B cell (primary cell): Measurements from ENCODE around the gene NOS1AP. TPM values are rescaled to one million over a fixed set of nuclear protein-coding genes. Genes with fewer than 3 reads are reported as not detected.

Source experiments
- ATAC-seq: fragments of 200-7000 bp; cut with Tn5 transposase; one replicate; pipeline ENCODE4 v1.10.0; 2021; ENCODE audit warnings: low read depth, mild to moderate bottlenecking, moderate number of reproducible peaks, moderate library complexity
- CTCF ChIA-PET: fragments of 350-600 bp; sonication (Branson Sonifier 250); formaldehyde crosslinking; loops from one replicate; lab custom pipeline; 2021; ENCODE audit warnings: antibody characterized with exemption, inconsistent platforms; lab: Charles Lee
- POLR2A ChIA-PET: fragments of 350-600 bp; sonication (Branson Sonifier 250); formaldehyde crosslinking; loops from one replicate; lab custom pipeline; 2021; ENCODE audit warnings: antibody characterized with exemption; lab: Charles Lee
- DNase-seq: peaks from one replicate; pipeline ENCODE4 v3.0.0; 2013
- H2AFZ ChIP-seq: 2 replicates; pipeline ENCODE4 v1.6.1; 2012; ENCODE audit warnings: mild to moderate bottlenecking, low read depth, low read length; ENCODE audit not compliant: insufficient read depth, poor library complexity, severe bottlenecking
- H3K27ac ChIP-seq, 2 donors: 1 replicate in 1 of 2; 2 replicates in 1 of 2; pipeline ENCODE4 v1.5.1; 2012 to 2013; ENCODE audit warnings: low read length in 2 of 2, mild to moderate bottlenecking in 2 of 2, moderate library complexity in 1 of 2
- H3K27me3 ChIP-seq, 4 experiments: fragments of 200-600 bp in 1 of 4; sonication (generic) in 1 of 4; replicated peaks in 1 of 4; 1 replicate in 2 of 4; 2 replicates in 2 of 4; pipeline versions ENCODE4 v1.6.1 to v1.7.0; 2013 to 2016; ENCODE audit warnings: low read length in 3 of 4, mild to moderate bottlenecking in 2 of 4, mixed read lengths in 1 of 4, moderate library complexity in 1 of 4; ENCODE audit not compliant: insufficient read depth in 4 of 4, control insufficient read depth in 3 of 4; ENCODE audit errors: control extremely low read depth in 1 of 4
- H3K36me3 ChIP-seq, 2 experiments: replicated peaks in 1 of 2; 1 replicate in 1 of 2; 2 replicates in 1 of 2; pipeline versions ENCODE4 v1.6.1 to v1.7.1; 2013; ENCODE audit warnings: low read length in 1 of 2; ENCODE audit not compliant: insufficient read depth in 2 of 2, control insufficient read depth in 1 of 2; ENCODE audit errors: control extremely low read depth in 1 of 2, extremely low read depth in 1 of 2
- H3K4me1 ChIP-seq, 2 donors: fragments of 200-600 bp in 1 of 2; sonication (generic) in 1 of 2; 1 replicate in 1 of 2; 2 replicates in 1 of 2; pipeline versions ENCODE4 v1.5.1 to v1.6.1; 2013 to 2017; ENCODE audit warnings: low read length in 2 of 2; ENCODE audit not compliant: control insufficient read depth in 2 of 2, insufficient read depth in 2 of 2
- H3K4me2 ChIP-seq: replicated peaks from 2 replicates; pipeline ENCODE3; 2012; ENCODE audit warnings: mild to moderate bottlenecking, low read depth, low read length; ENCODE audit not compliant: poor library complexity, severe bottlenecking
- H3K4me3 ChIP-seq, 5 experiments: fragments of 200-600 bp in 1 of 5; sonication (generic) in 1 of 5; 1 replicate in 3 of 5; 2 replicates in 2 of 5; pipeline versions ENCODE4 v1.5.1 to v1.7.0; 2011 to 2016; ENCODE audit warnings: low read length in 4 of 5, mild to moderate bottlenecking in 4 of 5, low read depth in 2 of 5, control low read depth in 1 of 5, moderate library complexity in 1 of 5; ENCODE audit not compliant: insufficient read depth in 1 of 5; ENCODE audit errors: control extremely low read depth in 1 of 5, extremely low read depth in 1 of 5
- H3K79me2 ChIP-seq: fragments of 200-600 bp; sonication (generic); one replicate; pipeline ENCODE4 v1.6.0; 2016; ENCODE audit warnings: low read length; ENCODE audit not compliant: control insufficient read depth, insufficient read depth
- H3K9ac ChIP-seq: fragments of 200-600 bp; sonication (generic); 2 replicates; pipeline ENCODE4 v1.6.1; 2017; ENCODE audit warnings: mild to moderate bottlenecking, low read length, moderate library complexity
- H3K9me3 ChIP-seq, 3 donors: one replicate each; pipeline versions ENCODE4 v1.6.1 to v1.7.1; 2013; ENCODE audit warnings: low read length in 2 of 3; ENCODE audit not compliant: control insufficient read depth in 2 of 3, insufficient read depth in 1 of 3; ENCODE audit errors: control extremely low read depth in 1 of 3
- H4K20me1 ChIP-seq: 2 replicates; pipeline ENCODE4 v1.6.0; 2012; ENCODE audit warnings: mild to moderate bottlenecking, low read length; ENCODE audit not compliant: insufficient read depth, control insufficient read depth, poor library complexity, severe bottlenecking
- H3K27ac Mint-ChIP-seq: one replicate; pipeline ENCODE4 v1.8.0; 2021; ENCODE audit warnings: mixed read lengths
- H3K27me3 Mint-ChIP-seq: one replicate; pipeline ENCODE4 v1.8.0; 2021; ENCODE audit warnings: mixed read lengths
- H3K4me1 Mint-ChIP-seq: one replicate; pipeline ENCODE4 v1.8.0; 2021; ENCODE audit warnings: mixed read lengths
- H3K4me3 Mint-ChIP-seq: one replicate; pipeline ENCODE4 v1.8.0; 2021; ENCODE audit warnings: mixed read lengths
- H3K9me3 Mint-ChIP-seq: one replicate; pipeline ENCODE4 v1.8.0; 2022; ENCODE audit warnings: mixed read lengths; ENCODE audit not compliant: insufficient read depth
- EZH2 ChIP-seq: IDR thresholded peaks from 2 replicates; pipeline ENCODE4 v1.6.1; 2012; ENCODE audit warnings: borderline replicate concordance, low read depth, mild to moderate bottlenecking, moderate library complexity, low read length; ENCODE audit not compliant: insufficient read depth, poor library complexity, severe bottlenecking
- WGBS: methylation state at CpG from one replicate; pipeline ENCODE4 v1.1.5; 2013; ENCODE audit warnings: missing lambda C conversion rate; ENCODE audit not compliant: insufficient coverage; 5-methylcytosine and 5-hydroxymethylcytosine counted together
- intact Hi-C: fragments of 100-400 bp; cut with micrococcal nuclease; formaldehyde crosslinking; loops from one replicate; pipeline ENCODE4 v1.10.0; 2022
- polyA minus RNA-seq: library from RNA; depleted of rRNA, polyadenylated mRNA; stranded (reverse); fragments of >200 nt; gene quantifications from 2 replicates; pipeline ENCODE4 v1.2.3, GENCODE V29; 2012
- polyA plus RNA-seq: library from polyadenylated mRNA; depleted of rRNA; stranded (reverse); fragments of >200 nt; gene quantifications from 2 replicates; pipeline ENCODE4 v1.2.3, GENCODE V29; 2012
- total RNA-seq, 2 donors: library from RNA; stranded (reverse); fragments of 120-200 nt in 1 of 2; gene quantifications; 1 replicate in 1 of 2; 2 replicates in 1 of 2; pipeline versions ENCODE4 v1.2.3 to v1.2.4, GENCODE V29; 2013 to 2022
- TF ChIP-seq, protein P1 (sequence below): fragments of 200-600 bp; IDR thresholded peaks from one replicate; pipeline ENCODE4 v1.8.0; 2022; ENCODE audit warnings: antibody characterized with exemption, mild to moderate bottlenecking

NOS1AP gene
- total RNA-seq = 0.10 and 0.32 TPM in 2 replicates
- total RNA-seq (2013) = not detected
- polyA plus RNA-seq = not detected in 2 replicates
- polyA minus RNA-seq = 0.07 and 0.43 TPM in 2 replicates

DNA sequence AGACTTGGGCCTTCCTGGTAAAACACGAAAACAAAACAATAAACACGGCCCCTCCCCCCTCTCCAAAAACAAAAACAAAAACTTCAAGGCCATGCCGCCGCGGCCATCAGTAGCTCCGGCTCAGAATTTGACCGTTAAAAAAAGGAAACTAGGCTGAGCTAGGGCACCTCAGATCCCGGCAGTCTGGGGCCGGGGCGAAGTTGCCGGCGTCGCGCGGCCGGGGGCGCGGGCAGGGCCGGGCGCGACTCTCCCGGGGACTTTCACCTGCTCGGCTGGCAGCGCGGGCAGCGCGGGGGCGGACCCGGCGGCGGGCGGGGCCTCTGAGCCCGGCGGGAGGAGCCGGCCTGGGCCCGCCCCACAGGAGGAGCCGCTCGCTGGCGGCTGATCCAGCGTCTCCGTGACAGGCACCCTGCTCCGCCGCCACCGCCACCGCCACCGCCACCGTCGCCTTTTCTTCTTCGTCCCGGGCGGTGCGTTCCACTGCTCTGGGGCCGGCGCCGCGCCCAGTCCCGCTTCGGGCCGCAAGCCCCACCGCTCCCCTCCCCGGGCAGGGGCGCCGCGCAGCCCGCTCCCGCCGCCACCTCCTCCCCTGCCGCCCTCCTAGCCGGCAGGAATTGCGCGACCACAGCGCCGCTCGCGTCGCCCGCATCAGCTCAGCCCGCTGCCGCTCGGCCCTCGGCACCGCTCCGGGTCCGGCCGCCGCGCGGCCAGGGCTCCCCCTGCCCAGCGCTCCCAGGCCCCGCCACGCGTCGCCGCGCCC lies at the start of gene NOS1AP:
TSS of gene NOS1AP (plus strand) at position 358 of the 760 bp plus-strand sequence. CDS start 487 bp downstream, outside the sequence.
- ChIA-PET POLR2A (no interaction called here), CTCF (no interaction called here)
- DNase-seq (peak; percentile 77), ATAC-seq (peak; percentile 100)
- H3K4me1 Mint-ChIP-seq = peaks cover 11% of the 10 kb centered on the region
- H3K4me3 Mint-ChIP-seq = peak within 1 kb of the TSS; percentile 86
- no peaks in the 10 kb centered on the region for H3K79me2 ChIP-seq
- H3K27me3 ChIP-seq = peaks cover 0 to 51% (median 43%) of the 10 kb centered on the region in 4 experiments
- peak; percentile 57 for TF ChIP-seq EZH2
- TF ChIP-seq, protein P1, sequence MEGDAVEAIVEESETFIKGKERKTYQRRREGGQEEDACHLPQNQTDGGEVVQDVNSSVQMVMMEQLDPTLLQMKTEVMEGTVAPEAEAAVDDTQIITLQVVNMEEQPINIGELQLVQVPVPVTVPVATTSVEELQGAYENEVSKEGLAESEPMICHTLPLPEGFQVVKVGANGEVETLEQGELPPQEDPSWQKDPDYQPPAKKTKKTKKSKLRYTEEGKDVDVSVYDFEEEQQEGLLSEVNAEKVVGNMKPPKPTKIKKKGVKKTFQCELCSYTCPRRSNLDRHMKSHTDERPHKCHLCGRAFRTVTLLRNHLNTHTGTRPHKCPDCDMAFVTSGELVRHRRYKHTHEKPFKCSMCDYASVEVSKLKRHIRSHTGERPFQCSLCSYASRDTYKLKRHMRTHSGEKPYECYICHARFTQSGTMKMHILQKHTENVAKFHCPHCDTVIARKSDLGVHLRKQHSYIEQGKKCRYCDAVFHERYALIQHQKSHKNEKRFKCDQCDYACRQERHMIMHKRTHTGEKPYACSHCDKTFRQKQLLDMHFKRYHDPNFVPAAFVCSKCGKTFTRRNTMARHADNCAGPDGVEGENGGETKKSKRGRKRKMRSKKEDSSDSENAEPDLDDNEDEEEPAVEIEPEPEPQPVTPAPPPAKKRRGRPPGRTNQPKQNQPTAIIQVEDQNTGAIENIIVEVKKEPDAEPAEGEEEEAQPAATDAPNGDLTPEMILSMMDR = no peak
- no peaks in the 10 kb centered on the region for H3K9me3 ChIP-seq
- no peaks in the 10 kb centered on the region for H3K9me3 Mint-ChIP-seq
- H3K4me3 ChIP-seq = peak within 1 kb of the TSS; percentile 11 to 71 (median 41)
- H3K27ac Mint-ChIP-seq = no peak within 1 kb of the TSS
- peak within 1 kb of the TSS; percentile 68 for H3K9ac ChIP-seq
- no peak within 1 kb of the TSS for H3K27ac ChIP-seq
- H3K36me3 ChIP-seq = no peaks in the 10 kb centered on the region
- intact Hi-C loops = no loop called here
- H2AFZ ChIP-seq = peak within 1 kb of the TSS; percentile 72
- peaks cover 13% of the 10 kb centered on the region in 2 donors for H3K4me1 ChIP-seq
- H4K20me1 ChIP-seq = no peaks in the 10 kb centered on the region
- H3K27me3 Mint-ChIP-seq = peaks cover 63% of the 10 kb centered on the region
- under 1% methylated on average over 95 of the region's 95 CpGs for WGBS
- peak within 1 kb of the TSS; percentile 97 for H3K4me2 ChIP-seq

DNA sequence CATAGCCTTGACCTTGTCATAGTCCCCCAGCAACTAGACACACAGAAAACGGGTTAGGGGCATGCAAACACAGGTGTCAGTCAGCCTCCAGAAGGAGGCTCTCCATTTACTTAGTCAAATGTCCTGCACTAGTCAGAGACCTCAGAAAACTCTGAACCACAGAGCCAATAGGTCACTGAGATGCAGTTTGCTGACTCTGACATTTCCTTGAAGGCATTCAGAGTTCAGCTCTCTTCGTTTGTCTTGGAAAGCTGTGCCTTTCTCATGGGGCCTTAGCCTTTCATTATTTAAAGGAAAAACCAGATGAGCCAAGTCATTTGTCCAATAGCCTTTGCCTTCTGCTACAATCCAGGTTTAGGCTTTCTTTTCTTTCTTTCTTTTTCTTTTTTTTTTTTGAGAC lies 49.3 kb upstream of the NOS1AP start:
- no peak overlapping the region for H3K27ac ChIP-seq
- ATAC-seq = no peak

More for the DNA sequence above, 49.3 kb upstream of the NOS1AP start:
- WGBS = 75% methylated on average over 2 of the region's 2 CpGs
- Histone ChIP-seq H3K4me3 (no peak overlapping the region), H3K36me3 (no peaks in the 10 kb centered on the region), H3K27me3 (peaks cover 0 to 20% (median 10%) of the 10 kb centered on the region in 4 experiments), H3K9ac (no peak overlapping the region), H3K9me3 (no peaks in the 10 kb centered on the region), H4K20me1 (no peaks in the 10 kb centered on the region), H3K79me2 (no peaks in the 10 kb centered on the region), H3K4me2 (no peak overlapping the region), H3K4me1 (peaks cover 7 to 13% of the 10 kb centered on the region in 2 donors), H2AFZ (no peak overlapping the region)
- Mint-ChIP-seq H3K27ac (no peak overlapping the region), H3K4me1 (peaks cover 16% of the 10 kb centered on the region), H3K27me3 (peaks cover 56% of the 10 kb centered on the region), H3K4me3 (no peak overlapping the region), H3K9me3 (no peaks in the 10 kb centered on the region)
- no peak for TF ChIP-seq EZH2
- TF ChIP-seq, protein P1 = no peak
- ChIA-PET POLR2A (no interaction called here), CTCF (no interaction called here)
- intact Hi-C loops = no loop called here
- no peak for DNase-seq
